SU-DHL-6 (cell line): ENCODE data around the gene EIF1AD.

Experiments used
- H2AFZ ChIP-seq: fragments of 200-600 bp; sonication (generic); 2 replicates; pipeline ENCODE4 v1.6.1; 2014; ENCODE audit warnings: low read depth, mild to moderate bottlenecking, moderate library complexity, mixed read lengths, antibody characterized with exemption, low read length; ENCODE audit not compliant: severe bottlenecking
- H3F3A ChIP-seq: fragments of 200-600 bp; shearing (Covaris generic); 2 replicates; pipeline ENCODE4 v1.6.0; 2016; ENCODE audit warnings: antibody characterized with exemption, mild to moderate bottlenecking; ENCODE audit not compliant: insufficient read depth
- H3K27ac ChIP-seq: fragments of 200-600 bp; sonication (generic); 2 replicates; pipeline ENCODE4 v1.5.1; 2016; ENCODE audit warnings: low read depth, mild to moderate bottlenecking, low read length, moderate library complexity, mixed read lengths
- H3K27me3 ChIP-seq: fragments of 200-600 bp; sonication (generic), shearing (Covaris generic); 2 replicates; pipeline ENCODE4 v1.6.0; 2014; ENCODE audit warnings: mild to moderate bottlenecking, low read length
- H3K36me3 ChIP-seq: fragments of 200-600 bp; sonication (generic); 2 replicates; pipeline ENCODE4 v1.6.1; 2014; ENCODE audit warnings: mild to moderate bottlenecking, low read length, mixed read lengths
- H3K4me2 ChIP-seq: fragments of 300-600, 200-600 bp; shearing (Covaris generic), sonication (generic); 2 replicates; pipeline ENCODE4 v1.6.0; 2014; ENCODE audit warnings: low read length, low read depth, mild to moderate bottlenecking; ENCODE audit not compliant: poor library complexity, severe bottlenecking
- H3K4me3 ChIP-seq: fragments of 200-600 bp; sonication (generic); 2 replicates; pipeline ENCODE4 v1.5.1; 2014; ENCODE audit warnings: antibody characterized with exemption, low read length, mild to moderate bottlenecking, mixed read lengths; ENCODE audit not compliant: insufficient read depth, poor library complexity, severe bottlenecking
- H3K79me2 ChIP-seq: fragments of 200-600 bp; sonication (generic); 2 replicates; pipeline ENCODE4 v1.6.1; 2014; ENCODE audit warnings: mild to moderate bottlenecking, low read length, moderate library complexity; ENCODE audit not compliant: insufficient read depth
- H3K9ac ChIP-seq: fragments of 200-600 bp; sonication (generic); 2 replicates; pipeline ENCODE4 v1.7.0; 2014; ENCODE audit warnings: mild to moderate bottlenecking, low read length
- H3K9me2 ChIP-seq: fragments of 200-600 bp; sonication (generic); replicated peaks from 2 replicates; pipeline ENCODE4 v1.6.1; 2014; ENCODE audit warnings: low read length; ENCODE audit not compliant: insufficient read depth
- H3K9me3 ChIP-seq: fragments of 200-600 bp; sonication (generic); 2 replicates; pipeline ENCODE4 v1.6.1; 2014; ENCODE audit warnings: low read length, mixed read lengths; ENCODE audit not compliant: insufficient read depth
- H4K20me1 ChIP-seq: fragments of 200-600 bp; sonication (generic); 2 replicates; pipeline ENCODE4 v1.6.1; 2014; ENCODE audit warnings: low read depth, mild to moderate bottlenecking, antibody characterized with exemption, low read length, moderate library complexity, mixed read lengths
- EZH2phosphoT487 ChIP-seq: fragments of 200-600 bp; sonication (generic), shearing (Covaris generic); conservative IDR thresholded peaks from 2 replicates; pipeline ENCODE4 v1.6.1; 2018; ENCODE audit warnings: mild to moderate bottlenecking, antibody characterized with exemption, low read length, moderate library complexity, mixed read lengths
- TF ChIP-seq, protein P1 (sequence below): fragments of 200-600 bp; sonication (generic); IDR thresholded peaks from one replicate; pipeline ENCODE4 v1.5.1; 2017; ENCODE audit warnings: antibody characterized with exemption, mild to moderate bottlenecking, low read length, moderate library complexity; ENCODE audit not compliant: insufficient read depth, poor library complexity, severe bottlenecking

The EIF1AD gene

DNA sequence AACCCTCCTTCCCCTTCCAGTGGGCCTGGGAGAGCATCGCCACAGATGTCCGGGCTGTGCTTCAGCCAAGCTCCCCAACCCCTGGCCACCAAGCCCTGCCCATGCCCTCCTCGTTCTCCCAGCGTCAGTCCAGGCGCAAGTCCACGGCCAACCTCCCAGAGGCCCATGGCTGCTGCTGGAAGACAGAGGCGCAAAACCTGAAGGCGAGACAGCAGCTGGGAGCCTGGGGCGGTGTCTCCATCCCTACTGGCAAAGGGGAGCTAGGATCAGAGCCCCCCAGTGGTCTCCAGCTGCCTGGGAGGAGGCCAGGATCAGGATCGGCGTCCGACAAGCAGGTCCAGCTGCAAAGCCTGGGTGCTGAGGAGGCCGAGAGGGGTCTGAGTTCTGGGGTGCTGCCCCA, 54.8 kb downstream of the EIF1AD start:
- Histone ChIP-seq H3K36me3 (no peaks in the 10 kb centered on the region), H3K9me3 (no peaks in the 10 kb centered on the region), H3K79me2 (no peaks in the 10 kb centered on the region), H3K9ac (no peak overlapping the region), H2AFZ (no peak overlapping the region), H3K27me3 (no peaks in the 10 kb centered on the region), H3K27ac (no peak overlapping the region), H3K4me2 (no peak overlapping the region), H3K9me2 (no peaks in the 10 kb centered on the region), H3K4me3 (no peak overlapping the region), H4K20me1 (no peaks in the 10 kb centered on the region), H3F3A (no peaks in the 10 kb centered on the region)
- TF ChIP-seq EZH2phosphoT487 = no peak
- TF ChIP-seq, protein P1, sequence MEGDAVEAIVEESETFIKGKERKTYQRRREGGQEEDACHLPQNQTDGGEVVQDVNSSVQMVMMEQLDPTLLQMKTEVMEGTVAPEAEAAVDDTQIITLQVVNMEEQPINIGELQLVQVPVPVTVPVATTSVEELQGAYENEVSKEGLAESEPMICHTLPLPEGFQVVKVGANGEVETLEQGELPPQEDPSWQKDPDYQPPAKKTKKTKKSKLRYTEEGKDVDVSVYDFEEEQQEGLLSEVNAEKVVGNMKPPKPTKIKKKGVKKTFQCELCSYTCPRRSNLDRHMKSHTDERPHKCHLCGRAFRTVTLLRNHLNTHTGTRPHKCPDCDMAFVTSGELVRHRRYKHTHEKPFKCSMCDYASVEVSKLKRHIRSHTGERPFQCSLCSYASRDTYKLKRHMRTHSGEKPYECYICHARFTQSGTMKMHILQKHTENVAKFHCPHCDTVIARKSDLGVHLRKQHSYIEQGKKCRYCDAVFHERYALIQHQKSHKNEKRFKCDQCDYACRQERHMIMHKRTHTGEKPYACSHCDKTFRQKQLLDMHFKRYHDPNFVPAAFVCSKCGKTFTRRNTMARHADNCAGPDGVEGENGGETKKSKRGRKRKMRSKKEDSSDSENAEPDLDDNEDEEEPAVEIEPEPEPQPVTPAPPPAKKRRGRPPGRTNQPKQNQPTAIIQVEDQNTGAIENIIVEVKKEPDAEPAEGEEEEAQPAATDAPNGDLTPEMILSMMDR = no peak

DNA sequence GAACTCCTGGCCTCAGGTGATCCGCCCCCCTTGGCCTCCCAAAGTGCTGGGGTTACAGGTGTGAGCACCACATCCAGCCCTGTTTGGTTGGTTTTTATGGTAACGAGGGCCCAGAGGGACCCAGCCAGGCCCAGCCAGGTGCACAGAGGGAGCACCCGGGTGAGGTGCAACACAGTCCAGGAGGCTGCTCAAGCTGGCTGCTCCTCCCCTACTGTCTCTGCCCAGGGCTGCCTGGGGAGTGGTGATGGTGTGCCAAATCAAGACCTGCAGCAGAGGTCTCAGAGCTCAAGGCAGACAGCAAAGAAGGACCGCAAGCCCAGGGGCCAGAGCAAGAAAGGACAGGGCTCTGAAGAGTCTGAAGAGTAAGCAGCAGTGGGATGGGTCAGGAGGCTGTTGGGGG, 55.3 kb downstream of the EIF1AD start:
- H3K27ac ChIP-seq = no peak overlapping the region
- H3K9me2 ChIP-seq = no peaks in the 10 kb centered on the region
- no peaks in the 10 kb centered on the region for H4K20me1 ChIP-seq
- H3K9me3 ChIP-seq = no peaks in the 10 kb centered on the region
- H3K36me3 ChIP-seq = no peaks in the 10 kb centered on the region
- H3K9ac ChIP-seq = no peak overlapping the region
- no peaks in the 10 kb centered on the region for H3K27me3 ChIP-seq
- no peak overlapping the region for H3K4me3 ChIP-seq
- no peak for TF ChIP-seq EZH2phosphoT487
- TF ChIP-seq, protein P1 = no peak
- H3K4me2 ChIP-seq = no peak overlapping the region
- H3F3A ChIP-seq = no peaks in the 10 kb centered on the region
- H2AFZ ChIP-seq = no peak overlapping the region
- H3K79me2 ChIP-seq = no peaks in the 10 kb centered on the region
